Stimulated activated naive CD8-positive, alpha-beta T cell treated with anti-CD3 and anti-CD28 coated beads, Interleukin-15, Interleukin-2, amounts not matched to agents 100 ng/mL and 50 ng/mL, for 24 hours (primary cell): ENCODE data around the gene HCFC1.

Experiments
- H3K27ac Mint-ChIP-seq: one replicate; pipeline ENCODE4 v1.8.0; 2021; ENCODE audit warnings: mild to moderate bottlenecking, mixed read lengths
- H3K27me3 Mint-ChIP-seq: one replicate; pipeline ENCODE4 v1.8.0; 2021; ENCODE audit warnings: mixed read lengths
- H3K36me3 Mint-ChIP-seq: one replicate; pipeline ENCODE4 v1.8.0; 2021; ENCODE audit warnings: low read depth, mixed read lengths
- H3K4me1 Mint-ChIP-seq: one replicate; pipeline ENCODE4 v1.8.0; 2021; ENCODE audit warnings: low read depth, mixed read lengths
- H3K4me3 Mint-ChIP-seq: one replicate; pipeline ENCODE4 v1.8.0; 2021; ENCODE audit warnings: mild to moderate bottlenecking, mixed read lengths
- H3K9me3 Mint-ChIP-seq: one replicate; pipeline ENCODE4 v1.8.0; 2021; ENCODE audit warnings: mixed read lengths

The HCFC1 gene

DNA sequence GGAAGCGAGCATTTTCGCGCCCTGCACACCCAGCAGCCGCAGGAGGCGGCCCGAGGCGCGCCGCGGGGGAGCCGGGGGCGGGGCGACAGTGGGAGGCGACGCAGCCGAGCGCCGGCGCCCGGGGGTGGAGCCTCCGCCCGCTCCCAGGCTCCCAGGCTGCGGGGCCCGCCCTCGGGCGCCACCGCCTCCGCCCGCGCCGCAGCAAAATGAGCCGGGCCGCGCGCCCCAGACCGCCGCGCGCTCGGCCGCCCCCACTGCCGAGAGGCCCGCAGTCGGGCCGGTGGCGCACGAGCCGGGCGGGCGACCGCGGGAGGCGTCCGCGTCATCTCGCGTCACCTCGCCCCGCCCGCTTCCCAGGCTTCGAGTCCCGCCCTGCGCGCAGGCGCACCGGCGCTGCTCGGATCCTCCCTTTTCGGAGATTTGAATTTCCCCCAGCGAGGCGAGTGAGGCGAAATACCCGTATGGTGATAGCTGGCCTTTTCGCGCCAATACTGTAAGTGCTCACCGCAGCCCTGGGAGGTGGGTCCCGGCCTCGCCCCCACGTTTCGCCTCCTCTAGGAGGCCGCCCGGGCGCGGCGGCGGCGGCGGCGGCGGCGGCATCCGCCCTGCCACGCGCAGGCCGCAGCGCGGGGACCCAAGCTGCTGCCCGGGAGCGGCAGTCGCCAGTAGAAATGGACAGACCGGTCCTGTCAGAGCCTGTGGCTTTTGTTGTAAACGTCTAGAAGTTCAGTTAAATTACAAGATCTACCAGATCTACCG, 929 bp upstream of the HCFC1 start, which contains the start of gene TMEM187:
Gene TMEM187 (plus strand): TSS at position 387 of the 759 bp plus-strand sequence. CDS start 9,309 bp downstream, outside the sequence.
- H3K27me3 Mint-ChIP-seq = no peaks in the 10 kb centered on the region
- no peaks in the 10 kb centered on the region for H3K9me3 Mint-ChIP-seq
- peaks cover 14% of the 10 kb centered on the region for H3K36me3 Mint-ChIP-seq
- H3K4me1 Mint-ChIP-seq = peaks cover 33% of the 10 kb centered on the region
- H3K4me3 Mint-ChIP-seq = peak within 1 kb of the TSS; percentile 97
- H3K27ac Mint-ChIP-seq = peak within 1 kb of the TSS; percentile 100

- peaks cover 18% of the 10 kb centered on the region for H3K36me3 Mint-ChIP-seq
- no peaks in the 10 kb centered on the region for H3K9me3 Mint-ChIP-seq
- peak overlapping the region; percentile 97 for H3K4me3 Mint-ChIP-seq
- H3K4me1 Mint-ChIP-seq = peaks cover 47% of the 10 kb centered on the region
- peak overlapping the region; percentile 100 for H3K27ac Mint-ChIP-seq
- no peaks in the 10 kb centered on the region for H3K27me3 Mint-ChIP-seq
Observed at GRCh38 chrX:153971124-153971449, 531 bp downstream of the HCFC1 start.

- Mint-ChIP-seq H3K36me3 (peaks cover 18% of the 10 kb centered on the region), H3K4me1 (peaks cover 48% of the 10 kb centered on the region), H3K27ac (peak overlapping the region; percentile 100), H3K9me3 (no peaks in the 10 kb centered on the region), H3K27me3 (no peaks in the 10 kb centered on the region), H3K4me3 (peak overlapping the region; percentile 97)
Observed at GRCh38 chrX:153970357-153971123, 1.1 kb downstream of the HCFC1 start.

- Mint-ChIP-seq H3K4me1 (peaks cover 48% of the 10 kb centered on the region), H3K27ac (peak overlapping the region; percentile 40), H3K9me3 (no peaks in the 10 kb centered on the region), H3K36me3 (peaks cover 18% of the 10 kb centered on the region), H3K4me3 (peak overlapping the region; percentile 92), H3K27me3 (no peaks in the 10 kb centered on the region)
Observed at GRCh38 chrX:153969904-153970356, 1.7 kb downstream of the HCFC1 start.

- H3K4me1 Mint-ChIP-seq = peaks cover 42% of the 10 kb centered on the region
- H3K36me3 Mint-ChIP-seq = peaks cover 18% of the 10 kb centered on the region
- H3K27me3 Mint-ChIP-seq = no peaks in the 10 kb centered on the region
- peak overlapping the region; percentile 92 for H3K4me3 Mint-ChIP-seq
- H3K27ac Mint-ChIP-seq = peak overlapping the region; percentile 63
- no peaks in the 10 kb centered on the region for H3K9me3 Mint-ChIP-seq
Observed at GRCh38 chrX:153969125-153969903, 2.3 kb downstream of the HCFC1 start.

DNA sequence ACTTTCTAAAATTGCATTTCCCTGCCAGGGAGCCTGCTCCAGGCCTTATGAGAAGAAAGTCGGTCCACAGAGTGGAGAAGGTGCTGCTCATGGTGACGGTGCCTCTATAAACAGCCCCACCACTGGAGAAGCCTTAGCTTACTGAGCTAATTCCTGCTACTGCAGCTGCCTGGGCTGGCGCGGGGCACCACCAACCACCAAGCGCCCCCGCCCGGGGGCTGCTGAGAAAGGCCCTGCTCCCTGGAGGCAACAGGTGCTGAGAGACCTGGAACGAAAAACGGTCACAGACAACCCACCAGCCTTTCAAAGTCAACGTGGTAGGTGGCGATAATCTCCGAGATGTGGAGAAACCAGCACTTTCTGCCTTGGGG, 2.9 kb downstream of the HCFC1 start:
- H3K27ac Mint-ChIP-seq = peak overlapping the region; percentile 86

DNA sequence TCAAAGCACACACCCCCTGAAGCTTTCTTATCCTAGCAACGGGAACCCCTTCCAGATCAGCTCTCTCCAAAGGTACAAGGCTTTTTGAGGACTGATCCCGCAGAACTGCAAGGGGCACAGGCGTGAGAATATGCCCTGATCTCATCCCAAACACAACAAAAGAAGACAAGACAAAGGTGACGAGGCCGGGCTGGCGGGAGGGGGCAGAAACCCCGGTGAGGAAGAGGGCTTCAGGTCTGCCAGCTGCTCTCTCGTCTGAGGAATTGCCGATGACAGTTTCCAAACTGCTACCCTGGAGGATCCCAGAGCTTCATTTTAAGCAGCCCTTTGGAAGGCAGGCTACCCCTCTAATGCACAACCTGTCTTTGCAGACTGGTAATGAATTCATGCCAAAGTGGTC, 3.4 kb downstream of the HCFC1 start:
- Mint-ChIP-seq H3K4me1 (peaks cover 32% of the 10 kb centered on the region), H3K4me3 (peak overlapping the region; percentile 92), H3K9me3 (no peaks in the 10 kb centered on the region), H3K36me3 (peaks cover 18% of the 10 kb centered on the region), H3K27me3 (no peaks in the 10 kb centered on the region), H3K27ac (peak overlapping the region; percentile 86)

More for the DNA sequence above, 2.9 kb downstream of the HCFC1 start:
- no peaks in the 10 kb centered on the region for H3K27me3 Mint-ChIP-seq
- peaks cover 18% of the 10 kb centered on the region for H3K36me3 Mint-ChIP-seq
- peak overlapping the region; percentile 92 for H3K4me3 Mint-ChIP-seq
- peaks cover 37% of the 10 kb centered on the region for H3K4me1 Mint-ChIP-seq
- H3K9me3 Mint-ChIP-seq = no peaks in the 10 kb centered on the region

- H3K4me3 Mint-ChIP-seq = peak overlapping the region; percentile 92
- peaks cover 21% of the 10 kb centered on the region for H3K36me3 Mint-ChIP-seq
- peaks cover 30% of the 10 kb centered on the region for H3K4me1 Mint-ChIP-seq
- H3K9me3 Mint-ChIP-seq = no peaks in the 10 kb centered on the region
- peak overlapping the region; percentile 86 for H3K27ac Mint-ChIP-seq
- H3K27me3 Mint-ChIP-seq = no peaks in the 10 kb centered on the region
Observed at GRCh38 chrX:153967536-153968224, 3.9 kb downstream of the HCFC1 start.

- Mint-ChIP-seq H3K4me3 (peak overlapping the region; percentile 92), H3K36me3 (peaks cover 25% of the 10 kb centered on the region), H3K4me1 (peaks cover 30% of the 10 kb centered on the region), H3K27ac (peak overlapping the region; percentile 86), H3K27me3 (no peaks in the 10 kb centered on the region), H3K9me3 (no peaks in the 10 kb centered on the region)
Observed at GRCh38 chrX:153966841-153967535, 4.6 kb downstream of the HCFC1 start.

GRCh38 chrX:153966283-153966688, 5.3 kb downstream of the HCFC1 start:
- Mint-ChIP-seq H3K4me3 (peak overlapping the region; percentile 92), H3K27ac (peak overlapping the region; percentile 86), H3K36me3 (peaks cover 26% of the 10 kb centered on the region), H3K27me3 (no peaks in the 10 kb centered on the region), H3K9me3 (no peaks in the 10 kb centered on the region), H3K4me1 (peaks cover 30% of the 10 kb centered on the region)

- Mint-ChIP-seq H3K9me3 (no peaks in the 10 kb centered on the region), H3K36me3 (peaks cover 32% of the 10 kb centered on the region), H3K27me3 (no peaks in the 10 kb centered on the region), H3K4me1 (peaks cover 30% of the 10 kb centered on the region), H3K4me3 (no peak overlapping the region), H3K27ac (peak overlapping the region; percentile 45)
Observed at GRCh38 chrX:153965406-153965805, 6.2 kb downstream of the HCFC1 start.

DNA sequence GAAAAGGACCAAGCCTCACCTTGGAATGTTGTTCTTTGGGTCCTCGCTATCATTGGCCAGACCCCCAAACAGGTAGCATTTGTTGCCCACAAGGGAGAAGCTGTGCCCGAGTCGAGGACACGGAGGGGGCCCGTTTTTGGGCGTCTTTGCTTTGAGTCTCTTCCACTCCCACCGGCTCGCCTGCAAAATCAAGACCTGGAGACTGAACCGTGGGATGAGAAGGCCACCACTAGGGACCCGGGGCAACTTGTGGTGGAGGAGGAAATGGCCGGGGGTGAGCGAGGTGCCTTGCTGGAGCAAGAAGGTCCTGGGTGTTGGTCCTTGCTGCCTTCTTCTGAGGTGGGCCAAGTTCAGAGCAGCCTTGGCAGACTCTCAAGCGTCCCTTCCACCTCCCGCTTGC, 7.5 kb downstream of the HCFC1 start:
- no peaks in the 10 kb centered on the region for H3K27me3 Mint-ChIP-seq
- no peaks in the 10 kb centered on the region for H3K9me3 Mint-ChIP-seq
- peaks cover 26% of the 10 kb centered on the region for H3K36me3 Mint-ChIP-seq
- H3K27ac Mint-ChIP-seq = no peak overlapping the region
- H3K4me1 Mint-ChIP-seq = peaks cover 30% of the 10 kb centered on the region
- no peak overlapping the region for H3K4me3 Mint-ChIP-seq

- Mint-ChIP-seq H3K27ac (no peak overlapping the region), H3K27me3 (no peaks in the 10 kb centered on the region), H3K9me3 (no peaks in the 10 kb centered on the region), H3K4me1 (peaks cover 30% of the 10 kb centered on the region), H3K36me3 (peaks cover 26% of the 10 kb centered on the region), H3K4me3 (no peak overlapping the region)
Observed at GRCh38 chrX:153963546-153963945, 8.1 kb downstream of the HCFC1 start.

GRCh38 chrX:153961292-153961691, 10.3 kb downstream of the HCFC1 start:
- Mint-ChIP-seq H3K9me3 (no peaks in the 10 kb centered on the region), H3K4me1 (peaks cover 9% of the 10 kb centered on the region), H3K27me3 (no peaks in the 10 kb centered on the region), H3K36me3 (peaks cover 13% of the 10 kb centered on the region), H3K27ac (no peak overlapping the region), H3K4me3 (no peak overlapping the region)
